GM18870 (cell line): ENCODE results near the gene ENTPD3.
"Not testable (repeated sequence)": the region's sequence is repeated elsewhere in the genome, so short reads cannot be mapped to it uniquely, and the experiment has no call there.

Experiments used
- ATAC-seq: cut with Tn5 transposase; IDR thresholded peaks from one replicate; pipeline ENCODE4 v1.9.1; 2021; ENCODE audit warnings: moderate library complexity; ENCODE audit not compliant: unreplicated experiment

Gene ENTPD3

DNA sequence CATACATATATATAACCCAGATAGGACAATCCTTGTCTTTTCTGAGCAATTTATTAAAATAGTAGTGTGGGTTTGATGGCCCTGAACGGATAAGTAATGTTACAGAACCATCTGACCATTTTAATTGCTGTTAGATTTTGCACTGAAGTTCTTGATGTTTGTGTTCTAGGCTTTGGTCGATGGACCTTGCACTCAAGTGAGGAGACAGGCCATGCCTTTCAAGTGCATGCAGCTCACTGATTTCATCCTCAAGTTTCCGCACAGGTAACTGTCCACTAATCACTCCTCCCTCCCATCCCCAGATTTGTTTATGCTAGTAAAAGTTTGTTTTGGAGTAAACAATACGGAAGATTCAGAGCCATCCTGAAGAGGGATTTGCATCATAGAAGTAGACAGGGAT is 71.5 kb downstream of the ENTPD3 start:
- no peak for ATAC-seq

DNA sequence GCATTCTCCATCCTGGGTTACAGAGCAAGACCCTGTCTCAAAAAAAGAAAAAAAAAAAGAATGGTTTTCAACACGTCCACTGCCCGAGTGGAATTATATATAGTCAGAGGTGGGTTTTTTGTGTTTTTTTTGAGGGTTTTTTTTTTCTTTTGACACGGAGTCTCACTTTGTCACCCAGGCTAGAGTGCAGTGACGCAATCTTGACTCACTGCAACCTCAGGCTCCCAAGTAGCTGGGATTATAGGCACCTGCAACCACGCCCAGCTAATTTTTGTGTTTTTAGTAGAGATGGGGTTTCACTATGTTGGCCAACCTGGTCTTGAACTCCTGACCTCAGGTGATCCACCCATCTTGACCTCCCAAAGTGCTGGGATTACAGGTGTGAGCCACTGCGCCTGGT is 73.5 kb downstream of the ENTPD3 start:
- not testable (repeated sequence) for ATAC-seq

DNA sequence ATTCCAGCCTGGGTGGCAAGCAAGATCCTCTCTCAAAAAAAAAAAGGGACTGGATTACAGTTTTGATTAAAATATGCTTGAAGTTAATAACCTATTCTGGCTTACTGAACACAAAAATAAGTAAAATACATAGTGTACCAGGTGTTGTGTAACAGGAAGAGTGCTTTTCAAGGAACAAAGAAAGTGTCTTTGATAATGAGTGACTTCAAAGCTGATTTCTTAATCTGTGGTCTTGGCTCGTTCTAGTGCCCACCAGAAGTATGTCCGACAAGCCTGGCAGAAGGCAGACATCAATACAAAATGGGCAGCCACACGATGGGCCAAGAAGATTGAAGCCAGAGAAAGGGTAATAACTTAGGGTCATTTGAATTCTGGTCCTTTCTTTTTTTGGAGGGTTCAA is 74.2 kb downstream of the ENTPD3 start:
- ATAC-seq = no peak

DNA sequence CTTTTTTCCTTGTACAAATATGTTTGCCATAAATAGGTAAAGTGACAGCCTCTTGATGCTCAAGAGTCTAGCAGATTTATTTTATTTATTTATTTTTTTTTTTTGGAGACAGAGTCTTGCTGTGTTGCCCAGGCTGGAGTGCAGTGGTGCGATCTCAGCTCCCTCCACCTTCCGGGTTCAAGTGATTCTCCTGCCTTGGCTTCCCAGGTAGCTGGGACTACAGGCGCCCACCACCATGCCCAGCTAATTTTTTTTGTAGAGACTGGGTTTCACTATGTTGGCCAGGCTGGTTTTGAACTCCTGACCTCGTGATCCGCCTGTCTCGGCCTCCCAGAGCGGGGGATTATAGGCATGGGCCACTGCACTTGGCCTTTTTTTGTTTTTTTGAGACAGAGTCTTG is 75.9 kb downstream of the ENTPD3 start:
- not testable (repeated sequence) for ATAC-seq

DNA sequence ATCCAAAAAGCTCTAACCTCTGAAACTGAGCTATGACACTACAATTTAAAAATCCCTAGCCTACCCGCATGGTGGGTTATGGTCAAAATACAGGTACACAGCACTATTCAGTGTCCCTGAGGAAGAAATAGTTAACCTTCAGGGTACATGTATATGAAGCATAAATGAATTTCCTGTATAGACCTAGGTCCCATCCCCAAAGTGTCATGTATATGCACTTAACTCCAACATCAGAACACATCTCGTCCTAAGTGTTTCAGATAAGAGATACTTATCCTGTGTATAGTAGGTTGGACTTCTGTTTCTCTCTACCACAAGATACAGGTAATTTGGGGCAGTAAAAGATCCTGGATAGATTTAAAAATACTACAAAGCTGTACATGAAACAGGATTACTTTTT is 76.6 kb downstream of the ENTPD3 start:
- ATAC-seq = no peak

DNA sequence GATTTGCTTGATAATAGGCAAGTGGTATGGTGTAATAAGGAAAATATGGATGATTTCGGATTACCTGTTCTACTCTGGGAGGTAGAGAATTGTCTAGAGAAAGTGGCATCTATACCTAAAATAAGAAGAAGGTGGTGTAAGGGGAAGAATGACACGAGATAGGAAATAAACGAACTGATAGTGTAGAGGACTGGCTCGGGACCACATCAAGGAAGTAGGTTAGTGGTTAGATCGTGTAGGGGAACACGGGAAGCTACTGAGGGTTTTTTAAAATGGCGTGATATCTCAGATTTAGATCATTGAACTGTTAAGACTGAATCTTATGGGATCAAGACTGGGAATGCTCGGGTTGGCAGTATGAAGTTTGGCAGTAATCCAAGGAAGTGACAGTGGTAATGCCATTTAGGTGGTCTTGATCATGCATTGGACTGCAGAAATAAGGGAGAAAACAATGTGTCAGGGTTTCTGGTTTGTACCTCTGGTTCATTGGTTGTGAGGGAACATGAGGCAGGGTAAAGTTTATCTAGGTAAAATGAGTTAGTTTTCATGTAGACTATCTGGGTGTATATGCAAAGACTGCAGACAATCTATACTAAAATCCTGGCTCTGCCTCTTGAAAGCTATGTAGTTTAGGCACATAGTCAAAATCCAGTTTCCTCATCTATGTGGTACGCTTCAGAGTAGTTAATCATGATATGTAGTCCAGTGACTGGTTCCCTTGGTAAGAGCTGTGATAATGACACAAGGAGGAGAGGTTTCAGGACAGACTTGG is 77.5 kb downstream of the ENTPD3 start:
- no peak for ATAC-seq

DNA sequence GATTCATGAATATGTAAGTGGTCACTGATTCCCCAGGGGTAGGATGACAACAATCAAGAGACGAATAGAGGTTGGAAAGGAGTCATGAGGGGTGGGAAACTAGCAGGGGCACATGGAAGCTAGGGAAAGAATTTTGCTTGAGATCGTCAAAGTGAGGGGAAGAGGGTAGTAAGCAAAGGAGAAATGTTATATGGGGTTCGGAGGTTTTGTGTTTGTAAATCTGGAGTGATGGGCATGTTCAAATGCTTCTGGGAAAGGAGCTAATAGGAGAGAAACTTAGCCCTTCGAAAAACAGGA is 78.1 kb downstream of the ENTPD3 start:
- no peak for ATAC-seq

DNA sequence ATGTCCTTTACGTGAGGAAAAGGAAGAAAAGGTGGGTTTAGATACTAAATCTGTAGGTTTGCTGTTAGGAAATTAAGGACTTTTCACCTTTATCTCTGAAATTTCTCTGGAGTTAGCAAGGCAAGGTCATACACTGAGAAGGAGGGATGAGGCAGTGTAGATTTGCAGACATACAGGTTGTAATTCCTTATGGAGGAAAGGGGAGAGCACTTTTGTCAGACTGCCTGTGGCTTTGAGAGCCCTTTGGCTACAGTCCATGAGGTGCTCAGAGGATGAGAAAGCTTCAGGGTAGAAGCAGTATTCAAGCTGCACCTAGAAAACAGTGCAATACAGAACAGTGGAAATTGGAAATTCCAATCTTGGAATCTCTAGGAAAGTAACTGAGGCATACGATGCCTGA is 78.5 kb downstream of the ENTPD3 start:
- no peak for ATAC-seq

DNA sequence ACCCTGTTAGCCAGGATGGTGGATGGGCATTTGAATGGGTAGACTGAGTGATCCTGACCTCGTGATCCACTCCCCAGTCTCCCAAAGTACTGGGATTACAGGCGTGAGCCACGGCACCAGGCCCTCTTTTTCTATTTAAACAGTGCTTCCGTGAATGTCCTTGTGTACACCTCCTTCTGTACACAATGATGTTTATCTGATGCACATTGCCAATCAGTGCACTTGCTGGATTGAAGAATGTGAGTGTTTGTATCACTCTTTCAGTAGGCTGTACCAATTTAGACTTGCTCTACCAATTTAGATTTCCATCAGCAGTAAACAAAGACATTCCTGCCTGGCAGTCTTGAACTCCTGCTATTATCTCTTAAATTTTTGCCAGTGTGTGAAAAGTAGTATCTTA is 81.0 kb downstream of the ENTPD3 start:
- no peak for ATAC-seq

DNA sequence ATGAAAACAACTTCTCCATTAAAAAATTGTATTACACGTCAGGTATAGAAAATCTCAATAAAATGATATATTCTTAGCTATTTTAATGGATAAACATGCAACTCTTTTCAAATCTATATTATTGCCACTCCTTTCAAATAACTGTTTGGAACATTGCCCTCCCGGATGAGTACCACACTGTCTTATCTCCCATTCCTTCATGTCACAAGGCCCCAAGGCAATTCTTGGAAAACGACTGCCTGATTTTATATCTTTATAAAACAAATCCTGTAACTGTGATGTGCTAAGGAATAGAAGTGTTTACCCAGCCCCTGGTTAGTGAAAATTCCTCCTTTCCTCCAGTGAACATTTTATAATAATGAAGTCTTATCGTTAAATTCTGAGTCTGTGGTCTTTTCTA is 83.7 kb downstream of the ENTPD3 start:
- ATAC-seq = no peak

DNA sequence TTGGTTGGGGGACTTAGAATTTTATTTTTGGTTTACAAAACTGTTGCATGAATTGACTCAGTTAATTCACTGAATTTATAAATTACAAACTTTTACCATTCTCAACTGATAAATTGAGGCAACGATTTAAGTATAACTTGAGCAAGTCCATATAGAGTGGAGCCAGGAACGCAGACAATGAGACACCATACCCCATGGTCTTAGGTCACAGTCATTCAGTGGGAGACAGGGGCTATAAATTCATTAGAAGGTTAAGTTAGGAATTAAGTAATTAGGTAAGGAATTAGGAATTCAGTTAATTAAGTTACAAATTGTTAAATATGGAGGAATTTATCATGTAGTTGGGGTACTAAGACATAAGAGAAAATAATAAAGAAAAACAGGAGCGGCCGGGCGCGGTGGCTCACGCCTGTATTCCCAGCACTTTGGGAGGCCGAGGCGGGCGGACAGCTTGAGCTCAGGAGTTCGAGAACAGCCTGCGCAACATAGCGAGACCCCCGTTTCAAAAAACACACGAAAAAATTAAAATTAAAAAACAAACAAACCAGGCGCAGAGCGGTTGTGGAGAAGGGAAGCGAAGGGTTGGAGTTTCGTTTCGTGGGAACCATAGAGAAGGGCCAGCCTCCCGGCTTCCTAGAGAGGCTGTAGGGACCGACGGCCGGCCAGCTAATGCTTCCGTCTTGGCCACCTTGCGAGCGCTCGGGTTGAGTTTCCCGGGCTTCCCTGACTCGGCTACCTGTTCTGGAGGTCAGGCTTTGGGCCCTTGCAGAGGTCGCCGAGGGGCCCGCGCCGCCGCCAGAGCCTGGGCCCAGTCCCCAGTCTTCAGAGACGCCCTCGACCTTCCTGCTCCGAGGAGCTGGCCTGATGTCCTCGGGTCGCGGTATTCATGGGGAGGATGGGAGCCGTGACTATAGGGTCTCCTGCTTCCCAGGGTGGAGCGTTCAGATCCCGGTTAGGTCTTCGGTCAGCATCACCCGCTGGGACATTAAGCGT is 89.8 kb downstream of the ENTPD3 start, which contains the start of gene ZNF619:
Gene ZNF619 (plus strand): TSS at position 645 of the 993 bp plus-strand sequence. CDS start 858 bp downstream, outside the sequence.
- ATAC-seq = no peak

DNA sequence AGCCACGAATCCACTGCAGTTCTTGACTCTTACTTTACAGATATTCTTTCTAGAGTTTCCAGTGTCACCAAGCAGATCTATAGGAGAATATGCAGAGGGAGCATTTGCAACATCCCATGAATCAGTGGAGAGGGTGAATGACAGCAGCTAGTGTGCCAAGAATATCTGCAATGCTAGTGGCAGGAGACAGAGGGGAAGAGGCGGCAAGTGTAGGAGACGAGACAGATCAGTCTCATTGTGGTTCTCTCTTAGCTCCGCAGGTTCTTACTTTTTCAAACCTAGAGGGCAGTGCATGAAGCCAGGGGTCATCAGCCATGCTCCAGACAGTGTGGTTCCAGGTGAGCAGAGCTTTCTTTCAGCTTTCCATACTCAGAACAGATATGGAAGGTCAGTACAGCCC is 90.7 kb downstream of the ENTPD3 start:
- no peak for ATAC-seq
